WTC11 (cell line): ENCODE measurements around the gene CCM2. TPM values are rescaled to one million over a fixed set of nuclear protein-coding genes. Genes with fewer than 3 reads are reported as not detected.

ENCODE experiments used
- ATAC-seq: fragments of 200-7000 bp; cut with Tn5 transposase; 2 replicates; pipeline ENCODE4 v1.10.0; 2021; ENCODE audit warnings: mild to moderate bottlenecking, moderate library complexity
- CTCF ChIA-PET: fragments of 300-600 bp; sonication (Branson Sonifier 250); formaldehyde crosslinking; loops from one replicate; lab custom pipeline; 2021; ENCODE audit warnings: antibody characterized with exemption; lab: Charles Lee
- POLR2A ChIA-PET: fragments of 350-600 bp; sonication (Branson Sonifier 250); formaldehyde crosslinking; loops from one replicate; lab custom pipeline; 2021; ENCODE audit warnings: antibody characterized with exemption; lab: Charles Lee
- DNase-seq: peaks from one replicate; pipeline ENCODE4 v3.0.0; 2021; ENCODE audit warnings: low spot score
- H3K27ac Mint-ChIP-seq: 2 replicates; pipeline ENCODE4 v1.8.0; 2021; ENCODE audit warnings: mixed read lengths
- H3K27me3 Mint-ChIP-seq: 2 replicates; pipeline ENCODE4 v1.8.0; 2021; ENCODE audit warnings: low read depth, mild to moderate bottlenecking, moderate library complexity, mixed read lengths
- H3K36me3 Mint-ChIP-seq: 2 replicates; pipeline ENCODE4 v1.8.0; 2021; ENCODE audit warnings: mixed read lengths
- H3K4me1 Mint-ChIP-seq: 2 replicates; pipeline ENCODE4 v1.8.0; 2022; ENCODE audit warnings: mixed read lengths
- H3K4me3 Mint-ChIP-seq: 2 replicates; pipeline ENCODE4 v1.8.0; 2021; ENCODE audit warnings: mild to moderate bottlenecking, moderate library complexity, mixed read lengths
- H3K9me3 Mint-ChIP-seq: 2 replicates; pipeline ENCODE4 v1.8.0; 2021; ENCODE audit warnings: mixed read lengths
- ATF1 ChIP-seq: sonication (generic); formaldehyde crosslinking; IDR thresholded peaks from 2 replicates; pipeline ENCODE4 v1.8.1; 2023; ENCODE audit warnings: mild to moderate bottlenecking, moderate library complexity, missing genetic modification reagents
- CBFB ChIP-seq: sonication (generic); formaldehyde crosslinking; IDR thresholded peaks from 2 replicates; pipeline ENCODE4 v1.8.1; 2022; ENCODE audit warnings: mild to moderate bottlenecking, low read depth, missing genetic modification reagents
- GTF2I ChIP-seq: fragments of 250-450 bp; sonication (Bioruptor Pico); conservative IDR thresholded peaks from 2 replicates; pipeline ENCODE4 v1.4.0; 2021; ENCODE audit warnings: mild to moderate bottlenecking
- JAZF1 ChIP-seq: fragments of 250-450 bp; sonication (Bioruptor Pico); IDR thresholded peaks from 2 replicates; pipeline ENCODE4 v1.9.0; 2021; ENCODE audit warnings: moderate library complexity, mild to moderate bottlenecking, inconsistent platforms
- JUN ChIP-seq: sonication (generic); formaldehyde crosslinking; IDR thresholded peaks from 2 replicates; pipeline ENCODE4 v1.8.0; 2023; ENCODE audit warnings: mild to moderate bottlenecking, missing genetic modification reagents
- NFATC4 ChIP-seq: fragments of 250-450 bp; sonication (Bioruptor Pico); IDR thresholded peaks from 2 replicates; pipeline ENCODE4 v1.9.0; 2021; ENCODE audit warnings: mild to moderate bottlenecking
- NFYB ChIP-seq: sonication (generic); formaldehyde crosslinking; conservative IDR thresholded peaks from 2 replicates; pipeline ENCODE4 v1.8.0; 2022; ENCODE audit warnings: low read depth, missing genetic modification reagents
- SOX15 ChIP-seq: fragments of 250-450 bp; sonication (Bioruptor Pico); IDR thresholded peaks from 2 replicates; pipeline ENCODE4 v1.9.0; 2021; ENCODE audit warnings: mild to moderate bottlenecking
- SP1 ChIP-seq: sonication (generic); formaldehyde crosslinking; conservative IDR thresholded peaks from 2 replicates; pipeline ENCODE4 v1.8.1; 2022; ENCODE audit warnings: missing genetic modification reagents
- TCF7 ChIP-seq: sonication (generic); formaldehyde crosslinking; IDR thresholded peaks from 2 replicates; pipeline ENCODE4 v1.8.0; 2022; ENCODE audit warnings: mild to moderate bottlenecking, low read depth, missing genetic modification reagents, moderate library complexity
- ZNF121 ChIP-seq: sonication (generic); formaldehyde crosslinking; IDR thresholded peaks from 2 replicates; pipeline ENCODE4 v1.8.0; 2023; ENCODE audit warnings: missing genetic modification reagents
- ZNF138 ChIP-seq: sonication (generic); formaldehyde crosslinking; conservative IDR thresholded peaks from 2 replicates; pipeline ENCODE4 v1.8.1; 2022; ENCODE audit warnings: mild to moderate bottlenecking, moderate library complexity, missing genetic modification reagents
- ZNF219 ChIP-seq: sonication (generic); formaldehyde crosslinking; IDR thresholded peaks from 2 replicates; pipeline ENCODE4 v1.8.0; 2023; ENCODE audit warnings: missing genetic modification reagents, mild to moderate bottlenecking, borderline replicate concordance
- ZNF416 ChIP-seq: fragments of 250-450 bp; sonication (Bioruptor Pico); IDR thresholded peaks from 2 replicates; pipeline ENCODE4 v1.9.0; 2021; ENCODE audit warnings: mild to moderate bottlenecking, inconsistent platforms
- total RNA-seq: library from RNA; stranded (reverse); gene quantifications from 3 replicates; pipeline ENCODE4 v1.2.3, GENCODE V29; 2021
- TF ChIP-seq, protein P1 (sequence below): fragments of 250-450 bp; sonication (Bioruptor Pico); IDR thresholded peaks from 2 replicates; pipeline ENCODE4 v2.1.2; 2022; ENCODE audit warnings: mild to moderate bottlenecking, moderate library complexity
- TF ChIP-seq, protein P2 (sequence below): sonication (generic); formaldehyde crosslinking; IDR thresholded peaks from 2 replicates; pipeline ENCODE4 v1.8.1; 2023; ENCODE audit warnings: mild to moderate bottlenecking, missing genetic modification reagents
- TF ChIP-seq, protein P3 (sequence below): sonication (generic); formaldehyde crosslinking; IDR thresholded peaks from 2 replicates; pipeline ENCODE4 v1.8.1; 2023; ENCODE audit warnings: mild to moderate bottlenecking, missing genetic modification reagents
- TF ChIP-seq, protein P4 (sequence below): sonication (generic); formaldehyde crosslinking; IDR thresholded peaks from 2 replicates; pipeline ENCODE4 v1.8.1; 2023; ENCODE audit warnings: mild to moderate bottlenecking, missing genetic modification reagents, borderline replicate concordance
- TF ChIP-seq, protein P5 (sequence below): sonication (generic); formaldehyde crosslinking; IDR thresholded peaks from 2 replicates; pipeline ENCODE4 v1.8.1; 2023; ENCODE audit warnings: mild to moderate bottlenecking, missing genetic modification reagents, moderate library complexity
- TF ChIP-seq, protein P6 (sequence below): sonication (generic); formaldehyde crosslinking; IDR thresholded peaks from 2 replicates; pipeline ENCODE4 v1.8.0; 2023; ENCODE audit warnings: missing genetic modification reagents

The CCM2 gene
- total RNA-seq, 1 experiment from 2014 or later = 32.7 TPM

DNA sequence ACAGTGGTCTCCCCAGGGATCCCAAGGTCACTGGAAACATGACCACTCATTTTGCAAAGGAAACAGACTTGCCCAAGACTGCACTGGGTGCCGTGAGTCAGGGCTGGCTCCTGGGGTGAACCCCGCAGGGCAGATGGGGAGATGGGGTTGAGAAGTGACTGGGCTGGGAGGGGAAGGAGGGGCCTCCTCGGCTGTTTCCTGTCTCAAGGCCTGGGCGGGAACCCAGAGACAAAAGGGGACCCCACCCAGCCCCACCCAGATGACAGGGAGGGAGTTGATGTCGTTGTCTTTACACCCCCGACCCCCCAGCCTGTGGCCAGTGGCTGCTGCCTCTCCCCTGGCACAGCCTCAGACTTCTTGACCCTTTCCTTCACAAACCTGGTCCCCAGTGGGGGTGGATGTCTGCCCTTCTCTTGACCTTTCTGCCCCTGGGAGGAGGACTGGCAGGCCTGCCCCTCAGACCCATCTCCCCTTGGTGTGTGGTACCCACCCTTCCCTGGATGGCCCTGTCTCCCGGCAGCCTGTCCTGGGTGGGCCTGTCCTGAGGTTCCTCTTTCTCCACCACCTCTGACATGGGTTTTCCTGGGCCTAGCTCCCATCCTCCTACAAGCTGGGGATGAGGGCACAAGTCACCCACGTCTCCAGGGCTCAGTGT lies 22.6 kb upstream of the CCM2 start:
- Mint-ChIP-seq H3K4me1 (no peaks in the 10 kb centered on the region), H3K27ac (no peak overlapping the region; the same call in 1 of the 2 replicates), H3K9me3 (no peaks in the 10 kb centered on the region), H3K36me3 (peaks cover 4% of the 10 kb centered on the region), H3K27me3 (no peaks in the 10 kb centered on the region), H3K4me3 (no peak overlapping the region)
- DNase-seq = no peak
- TF ChIP-seq, protein P1, sequence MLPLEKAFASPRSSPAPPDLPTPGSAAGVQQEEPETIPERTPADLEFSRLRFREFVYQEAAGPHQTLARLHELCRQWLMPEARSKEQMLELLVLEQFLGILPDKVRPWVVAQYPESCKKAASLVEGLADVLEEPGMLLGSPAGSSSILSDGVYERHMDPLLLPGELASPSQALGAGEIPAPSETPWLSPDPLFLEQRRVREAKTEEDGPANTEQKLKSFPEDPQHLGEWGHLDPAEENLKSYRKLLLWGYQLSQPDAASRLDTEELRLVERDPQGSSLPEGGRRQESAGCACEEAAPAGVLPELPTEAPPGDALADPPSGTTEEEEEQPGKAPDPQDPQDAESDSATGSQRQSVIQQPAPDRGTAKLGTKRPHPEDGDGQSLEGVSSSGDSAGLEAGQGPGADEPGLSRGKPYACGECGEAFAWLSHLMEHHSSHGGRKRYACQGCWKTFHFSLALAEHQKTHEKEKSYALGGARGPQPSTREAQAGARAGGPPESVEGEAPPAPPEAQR (CRISPR knock-in tag) = no peak
- TF ChIP-seq ZNF138 (CRISPR knock-in tag) = no peak
- no peak for TF ChIP-seq TCF7 (CRISPR knock-in tag)
- ChIA-PET CTCF (interaction anchor here (0.5 to 1.0 kb wide), 2 partner anchors 22 to 120 kb away, joined by 3 read pairs; no protein-coding TSS in a partner anchor), POLR2A (no interaction called here)
- no peak for ATAC-seq

DNA sequence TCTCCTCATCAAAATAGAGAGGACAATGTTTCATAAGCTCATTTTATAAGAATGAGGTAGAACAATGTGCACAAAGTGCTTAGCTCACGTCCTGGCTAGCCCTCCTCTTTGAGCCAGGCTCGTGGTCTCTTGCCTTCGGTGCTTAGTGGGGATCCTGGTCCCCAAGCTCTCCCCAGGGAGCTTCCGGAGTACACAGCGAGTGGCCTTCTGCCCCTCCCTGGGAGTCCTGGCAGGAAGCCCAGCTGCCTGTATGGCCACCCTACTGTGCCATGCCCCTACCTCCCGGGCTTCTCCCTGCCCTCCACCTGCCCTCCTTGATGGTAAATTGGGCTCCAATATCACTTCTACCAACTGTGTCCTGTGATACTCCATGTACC lies 22.1 kb upstream of the CCM2 start:
- no peaks in the 10 kb centered on the region for H3K9me3 Mint-ChIP-seq
- no peaks in the 10 kb centered on the region for H3K4me1 Mint-ChIP-seq

DNA sequence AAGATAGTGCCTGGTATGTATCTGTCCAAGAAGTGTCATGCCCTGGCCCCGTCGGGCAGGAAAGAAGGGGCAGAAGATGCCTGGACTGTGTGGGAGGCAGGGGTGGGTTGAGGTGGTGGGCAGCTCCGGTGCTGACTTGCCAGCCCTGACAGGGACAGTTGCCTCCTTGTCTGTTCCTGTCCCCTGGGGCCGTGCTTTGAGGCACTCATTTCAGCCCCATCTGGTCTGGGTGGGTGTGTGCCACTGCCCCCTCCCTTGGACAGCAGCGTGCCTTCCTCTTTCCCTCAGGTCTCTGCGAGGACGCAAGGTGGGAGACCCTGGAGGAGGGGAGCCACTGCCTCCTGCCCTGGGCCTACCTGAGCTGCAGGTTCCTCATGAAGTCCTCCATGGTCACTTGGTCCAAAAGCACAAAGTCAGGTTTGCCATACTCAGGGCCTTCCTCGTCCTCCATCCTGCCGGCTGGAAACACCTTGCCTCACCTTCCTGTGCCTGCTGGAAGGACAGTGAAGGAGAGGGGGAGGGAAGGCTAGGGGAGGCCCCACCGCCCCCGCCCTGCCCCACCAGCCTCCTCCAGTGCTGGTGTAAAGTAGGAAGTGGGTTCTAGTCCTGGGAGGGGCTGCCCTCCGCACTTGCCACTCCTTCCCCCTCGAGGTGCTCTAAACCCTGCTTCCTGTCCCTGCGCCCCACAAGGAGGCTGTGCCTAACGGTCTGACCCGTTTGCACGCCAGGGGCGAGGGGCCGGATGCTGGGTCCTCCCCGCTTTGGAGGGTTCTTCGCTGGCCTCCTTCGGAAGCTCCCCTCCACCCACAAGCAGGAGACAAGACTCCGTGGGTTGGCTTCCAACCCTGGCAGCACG lies 21.3 kb upstream of the CCM2 start, which contains the start of gene MYO1G:
Gene MYO1G, minus strand, starts transcription at position 505 of the 856 bp plus-strand sequence. Its CDS starts 54 bp downstream, at position 451.
- DNase-seq (no peak), ATAC-seq (no peak)
- H3K9me3 Mint-ChIP-seq = no peaks in the 10 kb centered on the region
- no peaks in the 10 kb centered on the region for H3K27me3 Mint-ChIP-seq
- peaks cover 17% of the 10 kb centered on the region for H3K36me3 Mint-ChIP-seq
- H3K4me1 Mint-ChIP-seq = no peaks in the 10 kb centered on the region
- H3K4me3 Mint-ChIP-seq = no peak within 1 kb of the TSS
- ChIA-PET CTCF (interaction anchor here (0.7 kb wide), 1 partner anchor 157 kb away, joined by 4 read pairs; no protein-coding TSS in a partner anchor), POLR2A (no interaction called here)
- H3K27ac Mint-ChIP-seq = peak within 1 kb of the TSS; percentile 65; the same call in 1 of the 2 replicates
- TF ChIP-seq NFYB (CRISPR knock-in tag) = no peak
- no peak for TF ChIP-seq JAZF1
- no peak for TF ChIP-seq ZNF121
- no peak for TF ChIP-seq ZNF138 (CRISPR knock-in tag)
- TF ChIP-seq ZNF219 = no peak
- TF ChIP-seq SOX15 (CRISPR knock-in tag) = no peak
- TF ChIP-seq, protein P2, sequence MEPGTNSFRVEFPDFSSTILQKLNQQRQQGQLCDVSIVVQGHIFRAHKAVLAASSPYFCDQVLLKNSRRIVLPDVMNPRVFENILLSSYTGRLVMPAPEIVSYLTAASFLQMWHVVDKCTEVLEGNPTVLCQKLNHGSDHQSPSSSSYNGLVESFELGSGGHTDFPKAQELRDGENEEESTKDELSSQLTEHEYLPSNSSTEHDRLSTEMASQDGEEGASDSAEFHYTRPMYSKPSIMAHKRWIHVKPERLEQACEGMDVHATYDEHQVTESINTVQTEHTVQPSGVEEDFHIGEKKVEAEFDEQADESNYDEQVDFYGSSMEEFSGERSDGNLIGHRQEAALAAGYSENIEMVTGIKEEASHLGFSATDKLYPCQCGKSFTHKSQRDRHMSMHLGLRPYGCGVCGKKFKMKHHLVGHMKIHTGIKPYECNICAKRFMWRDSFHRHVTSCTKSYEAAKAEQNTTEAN = no peak
- TF ChIP-seq, protein P3, sequence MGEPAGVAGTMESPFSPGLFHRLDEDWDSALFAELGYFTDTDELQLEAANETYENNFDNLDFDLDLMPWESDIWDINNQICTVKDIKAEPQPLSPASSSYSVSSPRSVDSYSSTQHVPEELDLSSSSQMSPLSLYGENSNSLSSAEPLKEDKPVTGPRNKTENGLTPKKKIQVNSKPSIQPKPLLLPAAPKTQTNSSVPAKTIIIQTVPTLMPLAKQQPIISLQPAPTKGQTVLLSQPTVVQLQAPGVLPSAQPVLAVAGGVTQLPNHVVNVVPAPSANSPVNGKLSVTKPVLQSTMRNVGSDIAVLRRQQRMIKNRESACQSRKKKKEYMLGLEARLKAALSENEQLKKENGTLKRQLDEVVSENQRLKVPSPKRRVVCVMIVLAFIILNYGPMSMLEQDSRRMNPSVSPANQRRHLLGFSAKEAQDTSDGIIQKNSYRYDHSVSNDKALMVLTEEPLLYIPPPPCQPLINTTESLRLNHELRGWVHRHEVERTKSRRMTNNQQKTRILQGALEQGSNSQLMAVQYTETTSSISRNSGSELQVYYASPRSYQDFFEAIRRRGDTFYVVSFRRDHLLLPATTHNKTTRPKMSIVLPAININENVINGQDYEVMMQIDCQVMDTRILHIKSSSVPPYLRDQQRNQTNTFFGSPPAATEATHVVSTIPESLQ (CRISPR knock-in tag) = no peak
- TF ChIP-seq, protein P4, sequence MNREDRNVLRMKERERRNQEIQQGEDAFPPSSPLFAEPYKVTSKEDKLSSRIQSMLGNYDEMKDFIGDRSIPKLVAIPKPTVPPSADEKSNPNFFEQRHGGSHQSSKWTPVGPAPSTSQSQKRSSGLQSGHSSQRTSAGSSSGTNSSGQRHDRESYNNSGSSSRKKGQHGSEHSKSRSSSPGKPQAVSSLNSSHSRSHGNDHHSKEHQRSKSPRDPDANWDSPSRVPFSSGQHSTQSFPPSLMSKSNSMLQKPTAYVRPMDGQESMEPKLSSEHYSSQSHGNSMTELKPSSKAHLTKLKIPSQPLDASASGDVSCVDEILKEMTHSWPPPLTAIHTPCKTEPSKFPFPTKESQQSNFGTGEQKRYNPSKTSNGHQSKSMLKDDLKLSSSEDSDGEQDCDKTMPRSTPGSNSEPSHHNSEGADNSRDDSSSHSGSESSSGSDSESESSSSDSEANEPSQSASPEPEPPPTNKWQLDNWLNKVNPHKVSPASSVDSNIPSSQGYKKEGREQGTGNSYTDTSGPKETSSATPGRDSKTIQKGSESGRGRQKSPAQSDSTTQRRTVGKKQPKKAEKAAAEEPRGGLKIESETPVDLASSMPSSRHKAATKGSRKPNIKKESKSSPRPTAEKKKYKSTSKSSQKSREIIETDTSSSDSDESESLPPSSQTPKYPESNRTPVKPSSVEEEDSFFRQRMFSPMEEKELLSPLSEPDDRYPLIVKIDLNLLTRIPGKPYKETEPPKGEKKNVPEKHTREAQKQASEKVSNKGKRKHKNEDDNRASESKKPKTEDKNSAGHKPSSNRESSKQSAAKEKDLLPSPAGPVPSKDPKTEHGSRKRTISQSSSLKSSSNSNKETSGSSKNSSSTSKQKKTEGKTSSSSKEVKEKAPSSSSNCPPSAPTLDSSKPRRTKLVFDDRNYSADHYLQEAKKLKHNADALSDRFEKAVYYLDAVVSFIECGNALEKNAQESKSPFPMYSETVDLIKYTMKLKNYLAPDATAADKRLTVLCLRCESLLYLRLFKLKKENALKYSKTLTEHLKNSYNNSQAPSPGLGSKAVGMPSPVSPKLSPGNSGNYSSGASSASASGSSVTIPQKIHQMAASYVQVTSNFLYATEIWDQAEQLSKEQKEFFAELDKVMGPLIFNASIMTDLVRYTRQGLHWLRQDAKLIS = no peak
- TF ChIP-seq SP1 (CRISPR knock-in tag) = no peak

More for the DNA sequence above, 22.1 kb upstream of the CCM2 start:
- Mint-ChIP-seq H3K27ac (no peak overlapping the region), H3K36me3 (peaks cover 9% of the 10 kb centered on the region), H3K4me3 (no peak overlapping the region), H3K27me3 (no peaks in the 10 kb centered on the region)
- ChIA-PET CTCF (interaction anchor here (0.5 to 1.0 kb wide), 2 partner anchors 22 to 121 kb away, joined by 3 read pairs; no protein-coding TSS in a partner anchor), POLR2A (no interaction called here)
- DNase-seq (no peak), ATAC-seq (no peak)
- TF ChIP-seq ATF1 (no peak), GTF2I (CRISPR knock-in tag) (no peak), JUN (no peak), CBFB (CRISPR knock-in tag) (no peak), NFATC4 (no peak), ZNF416 (no peak)
- TF ChIP-seq, protein P5, sequence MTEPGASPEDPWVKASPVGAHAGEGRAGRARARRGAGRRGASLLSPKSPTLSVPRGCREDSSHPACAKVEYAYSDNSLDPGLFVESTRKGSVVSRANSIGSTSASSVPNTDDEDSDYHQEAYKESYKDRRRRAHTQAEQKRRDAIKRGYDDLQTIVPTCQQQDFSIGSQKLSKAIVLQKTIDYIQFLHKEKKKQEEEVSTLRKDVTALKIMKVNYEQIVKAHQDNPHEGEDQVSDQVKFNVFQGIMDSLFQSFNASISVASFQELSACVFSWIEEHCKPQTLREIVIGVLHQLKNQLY (CRISPR knock-in tag) = no peak
- TF ChIP-seq, protein P6, sequence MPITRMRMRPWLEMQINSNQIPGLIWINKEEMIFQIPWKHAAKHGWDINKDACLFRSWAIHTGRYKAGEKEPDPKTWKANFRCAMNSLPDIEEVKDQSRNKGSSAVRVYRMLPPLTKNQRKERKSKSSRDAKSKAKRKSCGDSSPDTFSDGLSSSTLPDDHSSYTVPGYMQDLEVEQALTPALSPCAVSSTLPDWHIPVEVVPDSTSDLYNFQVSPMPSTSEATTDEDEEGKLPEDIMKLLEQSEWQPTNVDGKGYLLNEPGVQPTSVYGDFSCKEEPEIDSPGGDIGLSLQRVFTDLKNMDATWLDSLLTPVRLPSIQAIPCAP (CRISPR knock-in tag) = no peak
